CD4-positive, alpha-beta memory T cell (primary cell): ENCODE measurements around the gene MBOAT2. TPM values are rescaled to one million over a fixed set of nuclear protein-coding genes. Genes with fewer than 3 reads are reported as not detected.

ENCODE experiments used
- CTCF ChIA-PET: fragments of 350-600 bp; sonication (Branson Sonifier 250); formaldehyde crosslinking; loops from one replicate; lab custom pipeline; 2021; ENCODE audit warnings: inconsistent platforms; ENCODE audit not compliant: partially characterized antibody; lab: Charles Lee
- POLR2A ChIA-PET: fragments of 350-600 bp; sonication (Branson Sonifier 250); formaldehyde crosslinking; loops from one replicate; lab custom pipeline; 2021; ENCODE audit not compliant: partially characterized antibody; lab: Charles Lee
- DNase-seq, 5 donors: peaks; one replicate each; pipeline versions ENCODE4 v3.0.0 to v3.0.0-alpha.2; 2020 to 2022; ENCODE audit warnings: mixed read lengths in 1 of 5
- H3K27ac ChIP-seq: one replicate; pipeline ENCODE4 v1.7.0; 2013; ENCODE audit warnings: low read depth, low read length
- H3K27me3 ChIP-seq: 2 replicates; pipeline ENCODE4 v1.7.0; 2013; ENCODE audit warnings: mild to moderate bottlenecking, low read length, moderate library complexity; ENCODE audit not compliant: insufficient read depth
- H3K36me3 ChIP-seq: 2 replicates; pipeline ENCODE4 v1.7.0; 2013; ENCODE audit warnings: mild to moderate bottlenecking, low read length, moderate library complexity; ENCODE audit not compliant: insufficient read depth
- H3K4me1 ChIP-seq: 2 replicates; pipeline ENCODE4 v1.7.0; 2013; ENCODE audit warnings: mild to moderate bottlenecking, low read length, moderate library complexity; ENCODE audit not compliant: insufficient read depth
- H3K4me3 ChIP-seq, 2 donors: one replicate each; pipeline ENCODE4 v1.7.0; 2013; ENCODE audit warnings: low read length in 2 of 2, mild to moderate bottlenecking in 1 of 2
- H3K9me3 ChIP-seq, 2 donors: one replicate each; pipeline ENCODE4 v1.7.0; 2013; ENCODE audit warnings: low read length in 2 of 2, control low read depth in 1 of 2; ENCODE audit not compliant: control insufficient read depth in 1 of 2
- H3K27ac Mint-ChIP-seq, 7 donors: one replicate each; pipeline ENCODE4 v1.8.0; 2020 to 2021; ENCODE audit warnings: mixed read lengths in 7 of 7, mild to moderate bottlenecking in 6 of 7, inconsistent platforms in 3 of 7, moderate library complexity in 3 of 7
- H3K27me3 Mint-ChIP-seq, 2 donors: one replicate each; pipeline ENCODE4 v1.8.0; 2020 to 2021; ENCODE audit warnings: mixed read lengths in 2 of 2
- H3K36me3 Mint-ChIP-seq, 2 donors: one replicate each; pipeline ENCODE4 v1.8.0; 2020 to 2021; ENCODE audit warnings: mixed read lengths in 2 of 2, inconsistent platforms in 1 of 2, mild to moderate bottlenecking in 1 of 2
- H3K4me1 Mint-ChIP-seq, 4 donors: one replicate each; pipeline ENCODE4 v1.8.0; 2020 to 2021; ENCODE audit warnings: mixed read lengths in 4 of 4, mild to moderate bottlenecking in 1 of 4
- H3K4me3 Mint-ChIP-seq, 8 donors: one replicate each; pipeline ENCODE4 v1.8.0; 2020 to 2021; ENCODE audit warnings: mixed read lengths in 8 of 8, mild to moderate bottlenecking in 7 of 8, moderate library complexity in 6 of 8, inconsistent platforms in 3 of 8
- H3K9me3 Mint-ChIP-seq, 8 donors: one replicate each; pipeline ENCODE4 v1.8.0; 2020 to 2021; ENCODE audit warnings: mixed read lengths in 8 of 8, mild to moderate bottlenecking in 5 of 8, inconsistent platforms in 3 of 8, moderate library complexity in 1 of 8
- intact Hi-C: fragments of 100-400 bp; cut with micrococcal nuclease; formaldehyde crosslinking; loops from one replicate; pipeline ENCODE4 v1.15.1; 2023
- polyA plus RNA-seq, 2 donors: library from polyadenylated mRNA; unstranded; fragments of 300-500 nt; fragmentation: Illumina TruSeq; gene quantifications; one replicate each; pipeline ENCODE4 v1.2.3, GENCODE V29; 2021
- total RNA-seq, 2 experiments: library from RNA; stranded (reverse); gene quantifications; one replicate each; pipeline ENCODE4 v1.2.3, GENCODE V29; 2021

Gene MBOAT2
- total and polyA plus RNA-seq, 4 experiments from 2014 or later: 0.20 to 2.0 (median 1.7) TPM

- H3K4me1 Mint-ChIP-seq: peaks cover 11 to 31% (median 20%) of the 10 kb centered on the region in 4 donors
- H3K27ac Mint-ChIP-seq: peak overlapping the region in 1 of 7 donors; percentile 68
- CTCF ChIA-PET: no interaction called here
- no peak for DNase-seq
- Histone ChIP-seq H3K27me3 (no peaks in the 10 kb centered on the region), H3K4me1 (peaks cover 17% of the 10 kb centered on the region), H3K9me3 (no peaks in the 10 kb centered on the region), H3K27ac (no peak overlapping the region), H3K36me3 (no peaks in the 10 kb centered on the region), H3K4me3 (no peak overlapping the region)
- intact Hi-C loops: no loop called here
- peaks cover 0 to 5% of the 10 kb centered on the region in 2 donors for H3K36me3 Mint-ChIP-seq
- peaks cover 6 to 8% of the 10 kb centered on the region in 2 donors for H3K27me3 Mint-ChIP-seq
- no peaks in the 10 kb centered on the region for H3K9me3 Mint-ChIP-seq
- peak overlapping the region in 2 of 8 donors; percentile 12 to 47 for H3K4me3 Mint-ChIP-seq
- POLR2A ChIA-PET: no interaction called here
These were observed 162.9 kb downstream of the MBOAT2 start for GRCh38 chr2:8840475-8841091.

- no peaks in the 10 kb centered on the region for H3K9me3 ChIP-seq
- H3K27me3 ChIP-seq: no peaks in the 10 kb centered on the region
- DNase-seq: no peak
- no peaks in the 10 kb centered on the region for H3K36me3 ChIP-seq
- no peak overlapping the region for H3K27ac ChIP-seq
- ChIA-PET CTCF (no interaction called here), POLR2A (no interaction called here)
- Mint-ChIP-seq H3K9me3 (no peaks in the 10 kb centered on the region), H3K4me1 (peaks cover 20 to 43% (median 31%) of the 10 kb centered on the region in 4 donors), H3K36me3 (peaks cover 0 to 5% of the 10 kb centered on the region in 2 donors), H3K4me3 (peak overlapping the region in 3 of 8 donors; percentile 44 to 57 (median 45)), H3K27me3 (peaks cover 0 to 4% of the 10 kb centered on the region in 2 donors), H3K27ac (no peak overlapping the region)
- H3K4me1 ChIP-seq: peaks cover 28% of the 10 kb centered on the region
- H3K4me3 ChIP-seq: no peak overlapping the region
- intact Hi-C loops: loop anchor here (5.0 to 10.0 kb wide), 4 partner anchors 157 to 1608 kb away; partner anchors contain the start of genes ID2, MBOAT2 and ODC1
These were observed 164.1 kb downstream of the MBOAT2 start for GRCh38 chr2:8839189-8839965.

DNA sequence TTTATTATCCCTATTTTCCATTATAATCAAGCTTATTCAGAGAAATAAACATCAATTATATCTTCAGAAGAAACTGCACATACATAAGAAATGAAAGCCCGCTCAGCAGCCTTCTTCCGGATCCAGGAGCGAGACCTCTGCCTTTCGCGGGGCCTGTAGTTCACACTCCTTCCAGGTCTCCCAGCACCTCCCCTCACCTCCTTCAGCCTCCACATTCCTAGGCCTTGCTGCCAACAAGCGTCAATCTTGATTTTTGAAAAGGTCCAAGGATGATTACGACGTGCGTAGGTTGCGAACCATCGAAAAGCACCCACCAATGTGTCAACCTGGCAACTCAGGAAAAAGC lies 165.7 kb downstream of the MBOAT2 start:
- H3K9me3 Mint-ChIP-seq: no peaks in the 10 kb centered on the region
- no peak overlapping the region for H3K27ac ChIP-seq
- peaks cover 0 to 5% of the 10 kb centered on the region in 2 donors for H3K36me3 Mint-ChIP-seq
- intact Hi-C loops: loop anchor here (5.0 to 10.0 kb wide), 4 partner anchors 155 to 1610 kb away; partner anchors contain the start of genes ID2, MBOAT2 and ODC1
- H3K27ac Mint-ChIP-seq: peak overlapping the region in 2 of 7 donors; percentile 48 to 87
- CTCF ChIA-PET: no interaction called here
- no peaks in the 10 kb centered on the region for H3K9me3 ChIP-seq
- H3K27me3 Mint-ChIP-seq: peaks cover 0 to 1% of the 10 kb centered on the region in 2 donors
- H3K4me1 Mint-ChIP-seq: peaks cover 31 to 57% (median 42%) of the 10 kb centered on the region in 4 donors
- POLR2A ChIA-PET: interaction anchor here (0.7 to 2.3 kb wide), 2 partner anchors 17 to 155 kb away, joined by 4 to 8 read pairs; partner anchors contain the start of gene ID2
- DNase-seq: peak in 1 of 5 donors; percentile 45
- H3K4me3 Mint-ChIP-seq: peak overlapping the region; percentile 68 to 100 (median 100)
- no peak overlapping the region for H3K4me3 ChIP-seq
- no peaks in the 10 kb centered on the region for H3K36me3 ChIP-seq
- peaks cover 38% of the 10 kb centered on the region for H3K4me1 ChIP-seq
- no peaks in the 10 kb centered on the region for H3K27me3 ChIP-seq

- Histone ChIP-seq H3K4me1 (peaks cover 44% of the 10 kb centered on the region), H3K27me3 (no peaks in the 10 kb centered on the region), H3K9me3 (no peaks in the 10 kb centered on the region), H3K36me3 (no peaks in the 10 kb centered on the region), H3K4me3 (peak within 1 kb of the TSS; percentile 77 to 85), H3K27ac (peak within 1 kb of the TSS; percentile 61)
- Mint-ChIP-seq H3K36me3 (peaks cover 0 to 5% of the 10 kb centered on the region in 2 donors), H3K4me1 (peaks cover 33 to 62% (median 46%) of the 10 kb centered on the region in 4 donors), H3K4me3 (peak within 1 kb of the TSS; percentile 99 to 100 (median 100)), H3K27ac (peak within 1 kb of the TSS; percentile 87 to 99 (median 99)), H3K27me3 (no peaks in the 10 kb centered on the region), H3K9me3 (no peaks in the 10 kb centered on the region)
- ChIA-PET POLR2A (interaction anchor here (0.7 to 2.3 kb wide), 2 partner anchors 18 to 155 kb away, joined by 4 to 8 read pairs; partner anchors contain the start of gene ID2), CTCF (no interaction called here)
- DNase-seq: peak; percentile 82 to 87 (median 84)
- intact Hi-C loops: loop anchor here (5.0 to 10.0 kb wide), 4 partner anchors 155 to 1610 kb away; partner anchors contain the start of genes ID2, MBOAT2 and ODC1
These were observed 166.3 kb downstream of the MBOAT2 start, which contains the start of gene KIDINS220 for GRCh38 chr2:8836971-8837794. TSS of gene KIDINS220 (minus strand) at chr2:8837613. CDS start at chr2:8827093, 10,520 bp downstream.

- DNase-seq: no peak
- Histone ChIP-seq H3K27ac (no peak overlapping the region), H3K4me3 (no peak overlapping the region), H3K36me3 (no peaks in the 10 kb centered on the region), H3K4me1 (peaks cover 54% of the 10 kb centered on the region), H3K9me3 (no peaks in the 10 kb centered on the region), H3K27me3 (no peaks in the 10 kb centered on the region)
- Mint-ChIP-seq H3K4me3 (peak overlapping the region in 7 of 8 donors; percentile 4 to 100 (median 90)), H3K27me3 (no peaks in the 10 kb centered on the region), H3K9me3 (no peaks in the 10 kb centered on the region), H3K4me1 (peaks cover 46 to 76% (median 64%) of the 10 kb centered on the region in 4 donors), H3K27ac (peak overlapping the region in 3 of 7 donors; percentile 10 to 87 (median 11)), H3K36me3 (peaks cover 0 to 5% of the 10 kb centered on the region in 2 donors)
- ChIA-PET POLR2A (no interaction called here), CTCF (no interaction called here)
- intact Hi-C loops: loop anchor here (5.0 to 10.0 kb wide), 4 partner anchors 153 to 1612 kb away; partner anchors contain the start of genes ID2, MBOAT2 and ODC1
These were observed 168.2 kb downstream of the MBOAT2 start for GRCh38 chr2:8835279-8835678.

- Histone ChIP-seq H3K27ac (no peak overlapping the region), H3K9me3 (no peaks in the 10 kb centered on the region), H3K36me3 (no peaks in the 10 kb centered on the region), H3K27me3 (no peaks in the 10 kb centered on the region), H3K4me3 (no peak overlapping the region), H3K4me1 (peaks cover 60% of the 10 kb centered on the region)
- peaks cover 54 to 85% (median 73%) of the 10 kb centered on the region in 4 donors for H3K4me1 Mint-ChIP-seq
- H3K36me3 Mint-ChIP-seq: peaks cover 1 to 7% of the 10 kb centered on the region in 2 donors
- ChIA-PET CTCF (no interaction called here), POLR2A (no interaction called here)
- H3K9me3 Mint-ChIP-seq: no peaks in the 10 kb centered on the region
- H3K4me3 Mint-ChIP-seq: peak overlapping the region in 4 of 8 donors; percentile 18 to 61 (median 26)
- H3K27ac Mint-ChIP-seq: peak overlapping the region in 1 of 7 donors; percentile 33
- DNase-seq: no peak
- intact Hi-C loops: loop anchor here (10.0 kb wide), 1 partner anchor 349 kb away; no protein-coding TSS in a partner anchor
- H3K27me3 Mint-ChIP-seq: no peaks in the 10 kb centered on the region
These were observed 169.6 kb downstream of the MBOAT2 start for GRCh38 chr2:8833853-8834252.
